Mammary epithelial cell (primary cell): ENCODE results near the gene TAMM41.

Source experiments
- CTCF ChIP-seq, 2 donors: IDR thresholded peaks in 1 of 2; conservative IDR thresholded peaks in 1 of 2; 2 replicates each; pipeline ENCODE4 v1.5.1; 2011 to 2012; ENCODE audit warnings: inconsistent platforms in 2 of 2, low read length in 2 of 2, mild to moderate bottlenecking in 2 of 2, control low read depth in 1 of 2, low read depth in 1 of 2; ENCODE audit not compliant: insufficient read depth in 1 of 2; ENCODE audit errors: extremely low read depth in 1 of 2
- EZH2 ChIP-seq: IDR thresholded peaks from 2 replicates; pipeline ENCODE4 v1.6.1; 2012; ENCODE audit warnings: low read length, inconsistent platforms, borderline replicate concordance

- TF ChIP-seq EZH2: no peak
- TF ChIP-seq CTCF (conservative IDR thresholded peaks at IDR 0.05 in 1 of 2, IDR thresholded peaks at IDR 0.05 in 1 of 2; ENCODE audit: extremely low read depth in 1 of 2, insufficient read depth in 1 of 2, low read depth in 1 of 2, low read length in 2 of 2): no peak
Measured at GRCh38 chr3:11853450-11853849, 6.8 kb upstream of the TAMM41 start.
